K562 (cell line): ENCODE results near the gene PRR19. TPM values are rescaled to one million over a fixed set of nuclear protein-coding genes. Genes with fewer than 3 reads are reported as not detected.

Experiments used
- GATAD2A ChIP-seq: fragments of 450-650 bp; IDR thresholded peaks from 2 replicates; pipeline ENCODE4 v1.6.1; 2017
- GATAD2B ChIP-seq: fragments of 450-650 bp; IDR thresholded peaks from 2 replicates; pipeline ENCODE4 v1.6.1; 2017; ENCODE audit warnings: mild to moderate bottlenecking, borderline replicate concordance
- GTF2E2 ChIP-seq: fragments of 200-800 bp; sonication (Bioruptor generic); IDR thresholded peaks from 2 replicates; pipeline ENCODE4 v1.6.1; 2016; ENCODE audit warnings: missing genetic modification characterization, missing compliant biosample characterization
- MEIS2 ChIP-seq: fragments of 450-650 bp; IDR thresholded peaks from 2 replicates; pipeline ENCODE4 v1.6.1; 2014; ENCODE audit warnings: mild to moderate bottlenecking; ENCODE audit not compliant: partially characterized antibody
- PRPF4 ChIP-seq: fragments of 200-400 bp; formaldehyde crosslinking; IDR thresholded peaks from one replicate; pipeline ENCODE4 v1.6.1; 2017; ENCODE audit warnings: low read length, low read depth, mild to moderate bottlenecking; ENCODE audit not compliant: insufficient read depth, poor library complexity, severe bottlenecking
- PTTG1 ChIP-seq: fragments of 450-650 bp; IDR thresholded peaks from 2 replicates; pipeline ENCODE4 v1.6.1; 2016; ENCODE audit warnings: low read depth, mild to moderate bottlenecking, missing genetic modification characterization, missing compliant biosample characterization
- RFX5 ChIP-seq: IDR thresholded peaks from 2 replicates; pipeline ENCODE4 v1.6.1; 2011; ENCODE audit warnings: low read depth, mild to moderate bottlenecking, improper control_type of control experiment, low read length
- SIN3B ChIP-seq: fragments of 450-650 bp; IDR thresholded peaks from 2 replicates; pipeline ENCODE4 v1.6.1; 2017; ENCODE audit warnings: low read depth, mild to moderate bottlenecking, moderate library complexity
- SNRNP70 ChIP-seq: fragments of 200-400 bp; formaldehyde crosslinking; optimal IDR thresholded peaks from 2 replicates; pipeline ENCODE3; 2017; ENCODE audit warnings: low read depth, low read length
- SRSF9 ChIP-seq: fragments of 200-400 bp; formaldehyde crosslinking; IDR thresholded peaks from 2 replicates; pipeline ENCODE4 v1.6.1; 2017; ENCODE audit warnings: low read depth, low read length, borderline replicate concordance
- ZNF24 ChIP-seq: fragments of 450-650 bp; IDR thresholded peaks from 2 replicates; pipeline ENCODE4 v1.6.1; 2016
- ZNF780A ChIP-seq: fragments of 250-450 bp; sonication (Bioruptor Pico); IDR thresholded peaks from 2 replicates; pipeline ENCODE4 v1.5.0; 2021; ENCODE audit warnings: mild to moderate bottlenecking
- polyA plus RNA-seq, 8 experiments: library from polyadenylated mRNA; depleted of rRNA in 4 of 8; stranded (reverse) in 5 of 8; unstranded in 3 of 8; fragments of >200 nt; fragmentation: Nextera tagmentation in 2 of 8; fragmentation: Illumina TruSeq in 1 of 8; extraction: Ambion mirVana in 2 of 8; extraction: Trizol in 1 of 8; gene quantifications; 2 replicates each; pipeline versions ENCODE4 v1.2.1 to v1.2.3, GENCODE V29; 2011 to 2014; ENCODE audit warnings: inconsistent platforms in 1 of 8, missing spikeins in 1 of 8
- total RNA-seq, 7 experiments: library from RNA; depleted of rRNA in 6 of 7; stranded (reverse); fragments of >200 nt in 6 of 7; fragmentation: Illumina TruSeq in 2 of 7; extraction: Trizol in 2 of 7; gene quantifications; 2 replicates each; pipeline versions ENCODE4 v1.2.1 to v1.2.3, GENCODE V29; 2011 to 2021; ENCODE audit warnings: low replicate concordance in 1 of 7
- TF ChIP-seq, protein P1 (sequence below): sonication (generic); formaldehyde crosslinking; IDR thresholded peaks from 2 replicates; pipeline ENCODE4 v1.5.0; 2020; ENCODE audit warnings: missing genetic modification reagents
- TF ChIP-seq, protein P2 (sequence below): IDR thresholded peaks from 2 replicates; pipeline ENCODE4 v1.6.1; 2011; ENCODE audit warnings: borderline replicate concordance, low read depth, mild to moderate bottlenecking, moderate library complexity, low read length; ENCODE audit not compliant: insufficient read depth, poor library complexity, severe bottlenecking
- TF ChIP-seq, protein P3 (sequence below): fragments of 200-800 bp; sonication (Bioruptor generic); IDR thresholded peaks from 2 replicates; pipeline ENCODE4 v1.6.1; 2017; ENCODE audit warnings: missing genetic modification characterization, missing compliant biosample characterization
- TF ChIP-seq, protein P4 (sequence below): fragments of 450-650 bp; IDR thresholded peaks from 2 replicates; pipeline ENCODE4 v1.6.1; 2016; ENCODE audit warnings: low read depth

The PRR19 gene
- total and polyA plus RNA-seq, 9 of the 15 experiments (the other 6 are each of a cell fraction or from before 2014, with no cell fraction given) = 0.10 to 1.6 (median 0.54) TPM

DNA sequence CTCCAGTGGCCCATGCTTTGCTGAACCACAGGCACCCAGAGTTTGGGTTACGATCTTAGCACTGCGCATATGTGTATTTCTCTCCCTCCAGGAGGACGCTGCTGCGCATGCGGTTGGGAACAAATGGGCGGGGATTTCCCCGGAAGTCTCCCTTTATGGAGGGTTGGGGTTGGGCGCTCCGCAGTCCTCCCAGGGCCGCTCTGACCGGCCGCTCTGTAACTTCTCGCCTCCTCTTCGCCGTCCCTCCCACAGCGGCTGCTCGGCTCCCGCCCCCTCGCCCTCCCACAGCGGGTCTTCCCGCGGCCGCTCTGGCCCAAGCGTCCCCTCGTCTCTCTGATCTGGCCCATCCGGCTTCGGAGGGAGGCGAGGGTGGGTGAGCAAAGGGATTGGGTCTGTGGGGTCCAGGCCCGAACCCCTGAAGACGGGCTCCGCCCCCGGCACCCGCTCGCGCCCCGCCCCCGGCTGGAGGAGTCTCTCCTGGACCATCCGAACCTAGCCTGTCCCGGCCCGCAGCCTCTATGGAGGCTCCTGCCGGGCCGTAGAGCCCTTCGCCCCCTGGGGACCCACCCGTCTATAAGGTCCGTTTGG lies 23.5 kb downstream of the PRR19 start, which contains the start of gene MEGF8 (continued):
- TF ChIP-seq ZNF780A (CRISPR knock-in tag) (no peak; the same call in 1 of the 2 replicates), SIN3B (0 out of 2 replicates have a peak, but pooled peaks have one; percentile 34), SNRNP70 (no peak), GTF2E2 (tag) (0 out of 2 replicates have a peak, but pooled peaks have one; percentile 11), ZNF24 (no peak), PTTG1 (tag) (no peak), GATAD2A (no peak), GATAD2B (no peak), PRPF4 (no peak), SRSF9 (no peak), RFX5 (no peak; the same call in 1 of the 2 replicates), MEIS2 (peak; percentile 88)
- TF ChIP-seq, protein P1, sequence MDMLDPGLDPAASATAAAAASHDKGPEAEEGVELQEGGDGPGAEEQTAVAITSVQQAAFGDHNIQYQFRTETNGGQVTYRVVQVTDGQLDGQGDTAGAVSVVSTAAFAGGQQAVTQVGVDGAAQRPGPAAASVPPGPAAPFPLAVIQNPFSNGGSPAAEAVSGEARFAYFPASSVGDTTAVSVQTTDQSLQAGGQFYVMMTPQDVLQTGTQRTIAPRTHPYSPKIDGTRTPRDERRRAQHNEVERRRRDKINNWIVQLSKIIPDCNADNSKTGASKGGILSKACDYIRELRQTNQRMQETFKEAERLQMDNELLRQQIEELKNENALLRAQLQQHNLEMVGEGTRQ (CRISPR knock-in tag) = no peak
- TF ChIP-seq, protein P2, sequence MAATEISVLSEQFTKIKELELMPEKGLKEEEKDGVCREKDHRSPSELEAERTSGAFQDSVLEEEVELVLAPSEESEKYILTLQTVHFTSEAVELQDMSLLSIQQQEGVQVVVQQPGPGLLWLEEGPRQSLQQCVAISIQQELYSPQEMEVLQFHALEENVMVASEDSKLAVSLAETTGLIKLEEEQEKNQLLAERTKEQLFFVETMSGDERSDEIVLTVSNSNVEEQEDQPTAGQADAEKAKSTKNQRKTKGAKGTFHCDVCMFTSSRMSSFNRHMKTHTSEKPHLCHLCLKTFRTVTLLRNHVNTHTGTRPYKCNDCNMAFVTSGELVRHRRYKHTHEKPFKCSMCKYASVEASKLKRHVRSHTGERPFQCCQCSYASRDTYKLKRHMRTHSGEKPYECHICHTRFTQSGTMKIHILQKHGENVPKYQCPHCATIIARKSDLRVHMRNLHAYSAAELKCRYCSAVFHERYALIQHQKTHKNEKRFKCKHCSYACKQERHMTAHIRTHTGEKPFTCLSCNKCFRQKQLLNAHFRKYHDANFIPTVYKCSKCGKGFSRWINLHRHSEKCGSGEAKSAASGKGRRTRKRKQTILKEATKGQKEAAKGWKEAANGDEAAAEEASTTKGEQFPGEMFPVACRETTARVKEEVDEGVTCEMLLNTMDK = peak; percentile 96
- TF ChIP-seq, protein P3, sequence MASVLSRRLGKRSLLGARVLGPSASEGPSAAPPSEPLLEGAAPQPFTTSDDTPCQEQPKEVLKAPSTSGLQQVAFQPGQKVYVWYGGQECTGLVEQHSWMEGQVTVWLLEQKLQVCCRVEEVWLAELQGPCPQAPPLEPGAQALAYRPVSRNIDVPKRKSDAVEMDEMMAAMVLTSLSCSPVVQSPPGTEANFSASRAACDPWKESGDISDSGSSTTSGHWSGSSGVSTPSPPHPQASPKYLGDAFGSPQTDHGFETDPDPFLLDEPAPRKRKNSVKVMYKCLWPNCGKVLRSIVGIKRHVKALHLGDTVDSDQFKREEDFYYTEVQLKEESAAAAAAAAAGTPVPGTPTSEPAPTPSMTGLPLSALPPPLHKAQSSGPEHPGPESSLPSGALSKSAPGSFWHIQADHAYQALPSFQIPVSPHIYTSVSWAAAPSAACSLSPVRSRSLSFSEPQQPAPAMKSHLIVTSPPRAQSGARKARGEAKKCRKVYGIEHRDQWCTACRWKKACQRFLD (CRISPR knock-in tag) = no peak
- TF ChIP-seq, protein P4, sequence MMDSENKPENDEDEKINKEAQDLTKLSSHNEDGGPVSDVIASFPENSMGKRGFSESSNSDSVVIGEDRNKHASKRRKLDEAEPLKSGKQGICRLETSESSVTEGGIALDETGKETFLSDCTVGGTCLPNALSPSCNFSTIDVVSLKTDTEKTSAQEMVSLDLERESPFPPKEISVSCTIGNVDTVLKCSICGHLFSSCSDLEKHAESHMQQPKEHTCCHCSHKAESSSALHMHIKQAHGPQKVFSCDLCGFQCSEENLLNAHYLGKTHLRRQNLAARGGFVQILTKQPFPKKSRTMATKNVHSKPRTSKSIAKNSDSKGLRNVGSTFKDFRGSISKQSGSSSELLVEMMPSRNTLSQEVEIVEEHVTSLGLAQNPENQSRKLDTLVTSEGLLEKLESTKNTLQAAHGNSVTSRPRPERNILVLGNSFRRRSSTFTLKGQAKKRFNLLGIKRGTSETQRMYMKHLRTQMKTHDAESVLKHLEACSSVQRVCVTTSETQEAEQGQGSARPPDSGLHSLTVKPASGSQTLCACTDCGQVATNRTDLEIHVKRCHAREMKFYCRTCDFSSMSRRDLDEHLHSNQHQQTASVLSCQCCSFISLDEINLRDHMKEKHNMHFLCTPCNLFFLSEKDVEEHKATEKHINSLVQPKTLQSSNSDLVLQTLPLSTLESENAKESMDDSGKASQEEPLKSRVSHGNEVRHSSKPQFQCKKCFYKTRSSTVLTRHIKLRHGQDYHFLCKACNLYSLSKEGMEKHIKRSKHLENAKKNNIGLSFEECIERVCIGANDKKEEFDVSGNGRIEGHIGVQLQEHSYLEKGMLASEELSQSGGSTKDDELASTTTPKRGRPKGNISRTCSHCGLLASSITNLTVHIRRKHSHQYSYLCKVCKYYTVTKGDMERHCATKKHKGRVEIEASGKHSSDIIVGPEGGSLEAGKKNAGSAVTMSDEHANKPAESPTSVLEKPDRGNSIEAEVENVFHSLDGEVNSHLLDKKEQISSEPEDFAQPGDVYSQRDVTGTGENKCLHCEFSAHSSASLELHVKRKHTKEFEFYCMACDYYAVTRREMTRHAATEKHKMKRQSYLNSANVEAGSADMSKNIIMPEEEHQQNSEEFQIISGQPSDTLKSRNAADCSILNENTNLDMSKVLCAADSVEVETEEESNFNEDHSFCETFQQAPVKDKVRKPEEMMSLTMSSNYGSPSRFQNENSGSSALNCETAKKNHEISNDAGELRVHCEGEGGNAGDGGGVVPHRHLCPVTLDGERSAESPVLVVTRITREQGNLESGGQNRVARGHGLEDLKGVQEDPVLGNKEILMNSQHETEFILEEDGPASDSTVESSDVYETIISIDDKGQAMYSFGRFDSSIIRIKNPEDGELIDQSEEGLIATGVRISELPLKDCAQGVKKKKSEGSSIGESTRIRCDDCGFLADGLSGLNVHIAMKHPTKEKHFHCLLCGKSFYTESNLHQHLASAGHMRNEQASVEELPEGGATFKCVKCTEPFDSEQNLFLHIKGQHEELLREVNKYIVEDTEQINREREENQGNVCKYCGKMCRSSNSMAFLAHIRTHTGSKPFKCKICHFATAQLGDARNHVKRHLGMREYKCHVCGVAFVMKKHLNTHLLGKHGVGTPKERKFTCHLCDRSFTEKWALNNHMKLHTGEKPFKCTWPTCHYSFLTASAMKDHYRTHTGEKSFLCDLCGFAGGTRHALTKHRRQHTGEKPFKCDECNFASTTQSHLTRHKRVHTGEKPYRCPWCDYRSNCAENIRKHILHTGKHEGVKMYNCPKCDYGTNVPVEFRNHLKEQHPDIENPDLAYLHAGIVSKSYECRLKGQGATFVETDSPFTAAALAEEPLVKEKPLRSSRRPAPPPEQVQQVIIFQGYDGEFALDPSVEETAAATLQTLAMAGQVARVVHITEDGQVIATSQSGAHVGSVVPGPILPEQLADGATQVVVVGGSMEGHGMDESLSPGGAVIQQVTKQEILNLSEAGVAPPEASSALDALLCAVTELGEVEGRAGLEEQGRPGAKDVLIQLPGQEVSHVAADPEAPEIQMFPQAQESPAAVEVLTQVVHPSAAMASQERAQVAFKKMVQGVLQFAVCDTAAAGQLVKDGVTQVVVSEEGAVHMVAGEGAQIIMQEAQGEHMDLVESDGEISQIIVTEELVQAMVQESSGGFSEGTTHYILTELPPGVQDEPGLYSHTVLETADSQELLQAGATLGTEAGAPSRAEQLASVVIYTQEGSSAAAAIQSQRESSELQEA = no peak
